ENCODE data around the gene PCTP. TPM values are rescaled to one million over a fixed set of nuclear protein-coding genes. Genes with fewer than 3 reads are reported as not detected.

Gene PCTP
- polyA plus RNA-seq, 1 of the 3 experiments (the other 2 are of a cell fraction) = 20.8 TPM

- WGBS (ENCODE audit: low lambda C conversion rate) = 20% methylated on average over 2 of the region's 2 CpGs
- H3K27me3 ChIP-seq (ENCODE audit: insufficient read depth) = peaks cover 4% of the 10 kb centered on the region; the same call in 1 of the 2 replicates
- no peaks in the 10 kb centered on the region for H3K9me3 ChIP-seq
- H3K9ac ChIP-seq = no peak overlapping the region
- H3K4me3 ChIP-seq (ENCODE audit: low read depth in 2 of 2, low read length in 1 of 2) = no peak overlapping the region
- peaks cover 0 to 2% of the 10 kb centered on the region in 2 experiments; a peak in 2 of 4 replicates for H3K4me1 ChIP-seq (ENCODE audit: control insufficient read depth in 1 of 2, insufficient read depth in 2 of 2, low read depth in 1 of 2, low read length in 1 of 2)
- H3K4me2 ChIP-seq = no peak overlapping the region
- POLR2A ChIA-PET = no interaction called here
- no peak overlapping the region for H3K27ac ChIP-seq (ENCODE audit: low read depth in 2 of 2, low read length in 1 of 2)
- CTCF ChIA-PET = interaction anchor here (0.9 to 7.8 kb wide), 6 partner anchors 10 to 297 kb away, joined by 3 to 44 read pairs (median 4); no protein-coding TSS in a partner anchor
- no peaks in the 10 kb centered on the region for H4K20me1 ChIP-seq (ENCODE audit: insufficient read depth)
- no peaks in the 10 kb centered on the region for H3K36me3 ChIP-seq (replicated peaks in 1 of 2; ENCODE audit: control insufficient read depth in 1 of 2, insufficient read depth in 2 of 2, low read length in 1 of 2)
- H2AFZ ChIP-seq (ENCODE audit: low read depth) = no peak overlapping the region
- no peaks in the 10 kb centered on the region for H3K79me2 ChIP-seq (ENCODE audit: insufficient read depth)
- no peak for DNase-seq
- no peaks in the 10 kb centered on the region for H3K9me2 ChIP-seq
- H3F3A ChIP-seq (replicated peaks; ENCODE audit: insufficient read depth) = no peaks in the 10 kb centered on the region
- TF ChIP-seq RAD21 (IDR thresholded peaks at IDR 0.05; ENCODE audit: low read length) (peak; percentile 62), FOSL2 (IDR thresholded peaks at IDR 0.05; ENCODE audit: borderline replicate concordance, low read depth) (no peak), CTCF (IDR thresholded peaks at IDR 0.05) (peak; percentile 41), TEAD4 (IDR thresholded peaks at IDR 0.05; ENCODE audit: borderline replicate concordance, insufficient read depth) (no peak)
Measured at GRCh38 chr17:55825213-55825612, 74.4 kb downstream of the PCTP start.

Other genes starting within 250 kb of the PCTP start
- gene SMIM36, start 239.6 kb upstream of the PCTP start, polyA plus RNA-seq (2012; rRNA removed) = not detected in 2 replicates
- 1.5 and 1.7 TPM in 2 replicates for gene TMEM100, start 28.2 kb upstream of the PCTP start, polyA plus RNA-seq (2012; rRNA removed)